Esophagus squamous epithelium (tissue), 5 donors: ENCODE measurements around the gene MRPL43. TPM values are rescaled to one million over a fixed set of nuclear protein-coding genes. Genes with fewer than 3 reads are reported as not detected.

Experiments
- DNase-seq: peaks from one replicate; lab custom pipeline; 2025; lab: John Stamatoyannopoulos, UW
- H3K27ac ChIP-seq, 4 donors: fragments of 200-600 bp; sonication (generic); one replicate each; pipeline ENCODE4 v1.5.1; 2016 to 2019; ENCODE audit warnings: mild to moderate bottlenecking in 1 of 4
- H3K27me3 ChIP-seq, 4 donors: fragments of 200-600 bp; sonication (generic); 1 replicate in 3 of 4; 2 replicates in 1 of 4; pipeline versions ENCODE4 v1.5.1 to v1.6.0; 2017 to 2021; ENCODE audit warnings: antibody characterized with exemption in 1 of 4
- H3K36me3 ChIP-seq, 3 donors: fragments of 200-600 bp; sonication (generic); one replicate each; pipeline ENCODE4 v1.5.1; 2016 to 2019
- H3K4me1 ChIP-seq, 3 donors: fragments of 200-600 bp; sonication (generic); one replicate each; pipeline ENCODE4 v1.5.1; 2017 to 2019
- H3K4me3 ChIP-seq, 4 donors: fragments of 200-600 bp; sonication (generic); 1 replicate in 3 of 4; 2 replicates in 1 of 4; pipeline ENCODE4 v1.5.1; 2016 to 2019; ENCODE audit warnings: mild to moderate bottlenecking in 2 of 4, moderate library complexity in 1 of 4
- H3K9me3 ChIP-seq, 3 donors: fragments of 200-600 bp; sonication (generic); one replicate each; pipeline ENCODE4 v1.5.1; 2016 to 2019
- POLR2A ChIP-seq, 4 donors: fragments of 450-650 bp; IDR thresholded peaks; one replicate each; pipeline ENCODE4 v1.6.1; 2017; ENCODE audit warnings: antibody characterized with exemption in 4 of 4, mild to moderate bottlenecking in 4 of 4, moderate library complexity in 3 of 4
- WGBS, 2 donors: methylation state at CpG; one replicate each; pipeline ENCODE4 v1.1.5; 2018; 5-methylcytosine and 5-hydroxymethylcytosine counted together
- intact Hi-C: fragments of 100-400 bp; cut with DNase I; formaldehyde crosslinking; loops from one replicate; pipeline ENCODE4 v1.15.0; 2022
- total RNA-seq, 4 donors: library from RNA; depleted of rRNA; stranded (reverse); fragments of >200 nt; gene quantifications; one replicate each; pipeline ENCODE4 v1.1.0, GENCODE V29; 2016
- TF ChIP-seq, protein P1 (sequence below), 6 experiments: fragments of 450-650 bp in 4 of 6; fragments of 200-600 bp in 2 of 6; sonication (generic) in 2 of 6; IDR thresholded peaks; one replicate each; pipeline ENCODE4 v1.5.1; 2016 to 2019; ENCODE audit warnings: antibody characterized with exemption in 6 of 6, mild to moderate bottlenecking in 4 of 6, moderate library complexity in 4 of 6
- donor health status: DM: yes; HTN: yes; CAD: no.

The MRPL43 gene
- total RNA-seq, 4 donors from 2014 or later: 52.7 to 71.9 (median 60.7) TPM

DNA sequence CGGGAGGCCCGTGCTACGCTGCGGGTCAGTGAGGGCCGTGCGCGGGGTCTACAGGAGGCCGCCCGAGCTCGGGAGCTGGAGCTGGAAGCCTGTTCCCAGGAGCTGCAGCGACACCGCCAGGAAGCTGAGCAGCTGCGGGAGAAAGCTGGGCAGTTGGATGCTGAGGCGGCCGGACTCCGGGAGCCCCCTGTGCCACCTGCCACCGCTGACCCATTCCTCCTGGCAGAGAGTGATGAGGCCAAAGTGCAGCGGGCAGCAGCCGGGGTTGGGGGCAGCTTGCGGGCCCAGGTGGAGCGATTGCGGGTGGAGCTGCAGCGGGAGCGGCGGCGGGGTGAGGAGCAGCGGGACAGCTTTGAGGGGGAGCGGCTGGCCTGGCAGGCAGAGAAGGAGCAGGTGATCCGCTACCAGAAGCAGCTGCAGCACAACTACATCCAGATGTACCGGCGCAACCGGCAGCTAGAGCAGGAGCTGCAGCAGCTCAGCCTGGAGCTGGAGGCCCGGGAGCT is 19.3 kb upstream of the MRPL43 start:
- 83 to 91% methylated on average over 14 to 19 of the region's 33 CpGs for WGBS, 2 donors
- TF ChIP-seq, protein P1, sequence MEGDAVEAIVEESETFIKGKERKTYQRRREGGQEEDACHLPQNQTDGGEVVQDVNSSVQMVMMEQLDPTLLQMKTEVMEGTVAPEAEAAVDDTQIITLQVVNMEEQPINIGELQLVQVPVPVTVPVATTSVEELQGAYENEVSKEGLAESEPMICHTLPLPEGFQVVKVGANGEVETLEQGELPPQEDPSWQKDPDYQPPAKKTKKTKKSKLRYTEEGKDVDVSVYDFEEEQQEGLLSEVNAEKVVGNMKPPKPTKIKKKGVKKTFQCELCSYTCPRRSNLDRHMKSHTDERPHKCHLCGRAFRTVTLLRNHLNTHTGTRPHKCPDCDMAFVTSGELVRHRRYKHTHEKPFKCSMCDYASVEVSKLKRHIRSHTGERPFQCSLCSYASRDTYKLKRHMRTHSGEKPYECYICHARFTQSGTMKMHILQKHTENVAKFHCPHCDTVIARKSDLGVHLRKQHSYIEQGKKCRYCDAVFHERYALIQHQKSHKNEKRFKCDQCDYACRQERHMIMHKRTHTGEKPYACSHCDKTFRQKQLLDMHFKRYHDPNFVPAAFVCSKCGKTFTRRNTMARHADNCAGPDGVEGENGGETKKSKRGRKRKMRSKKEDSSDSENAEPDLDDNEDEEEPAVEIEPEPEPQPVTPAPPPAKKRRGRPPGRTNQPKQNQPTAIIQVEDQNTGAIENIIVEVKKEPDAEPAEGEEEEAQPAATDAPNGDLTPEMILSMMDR (IDR thresholded peaks at IDR 0.05): no peak
- TF ChIP-seq POLR2A (IDR thresholded peaks at IDR 0.05): no peak
- Histone ChIP-seq H3K36me3 (peaks cover 10 to 53% (median 34%) of the 10 kb centered on the region in 3 donors), H3K9me3 (no peaks in the 10 kb centered on the region), H3K27me3 (no peaks in the 10 kb centered on the region), H3K4me3 (no peak overlapping the region), H3K27ac (peak overlapping the region in 3 of 4 donors; percentile 28 to 53 (median 43)), H3K4me1 (peaks cover 7 to 54% (median 11%) of the 10 kb centered on the region in 3 donors)
- intact Hi-C loops: no loop called here
- DNase-seq: no peak

- 80 to 88% methylated on average over 2 of the region's 4 CpGs for WGBS, 2 donors
- intact Hi-C loops: no loop called here
- TF ChIP-seq, protein P1 (IDR thresholded peaks at IDR 0.05): no peak
- no peak for TF ChIP-seq POLR2A (IDR thresholded peaks at IDR 0.05)
- DNase-seq: no peak
- H3K27me3 ChIP-seq: no peaks in the 10 kb centered on the region
- H3K4me1 ChIP-seq: peaks cover 10 to 61% (median 18%) of the 10 kb centered on the region in 3 donors
- peak overlapping the region in 2 of 4 donors; percentile 43 to 53 for H3K27ac ChIP-seq
- H3K9me3 ChIP-seq: no peaks in the 10 kb centered on the region
- no peak overlapping the region for H3K4me3 ChIP-seq
- H3K36me3 ChIP-seq: peaks cover 10 to 53% (median 34%) of the 10 kb centered on the region in 3 donors
Observed at GRCh38 chr10:101005869-101006567, 18.7 kb upstream of the MRPL43 start.

GRCh38 chr10:101005361-101005760 is 18.1 kb upstream of the MRPL43 start:
- no peak for DNase-seq
- Histone ChIP-seq H3K4me1 (peaks cover 17 to 67% (median 24%) of the 10 kb centered on the region in 3 donors), H3K9me3 (no peaks in the 10 kb centered on the region), H3K27ac (no peak overlapping the region), H3K27me3 (no peaks in the 10 kb centered on the region), H3K4me3 (no peak overlapping the region), H3K36me3 (peaks cover 10 to 53% (median 34%) of the 10 kb centered on the region in 3 donors)
- TF ChIP-seq POLR2A (IDR thresholded peaks at IDR 0.05): no peak
- TF ChIP-seq, protein P1 (IDR thresholded peaks at IDR 0.05): no peak
- WGBS, 2 donors: 97% methylated on average over 6 to 10 of the region's 23 CpGs
- intact Hi-C loops: no loop called here

DNA sequence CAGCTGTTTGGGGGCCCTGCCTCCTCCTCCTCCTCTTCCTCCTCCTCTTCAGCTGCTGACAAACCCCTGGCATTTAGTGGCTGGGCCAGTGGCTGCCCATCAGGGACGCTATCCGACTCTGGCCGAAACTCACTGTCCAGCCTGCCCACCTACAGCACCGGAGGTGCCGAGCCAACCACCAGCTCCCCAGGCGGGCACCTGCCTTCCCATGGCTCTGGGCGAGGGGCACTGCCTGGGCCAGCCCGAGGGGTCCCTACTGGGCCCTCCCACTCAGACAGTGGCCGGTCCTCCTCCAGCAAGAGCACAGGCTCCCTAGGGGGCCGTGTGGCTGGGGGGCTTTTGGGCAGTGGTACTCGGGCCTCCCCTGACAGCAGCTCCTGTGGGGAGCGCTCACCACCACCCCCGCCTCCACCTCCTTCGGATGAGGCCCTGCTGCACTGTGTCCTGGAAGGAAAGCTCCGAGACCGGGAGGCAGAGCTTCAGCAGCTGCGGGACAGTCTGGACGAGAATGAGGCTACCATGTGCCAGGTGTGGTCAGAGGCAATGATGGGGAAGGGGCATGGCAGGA is 16.4 kb upstream of the MRPL43 start:
- Histone ChIP-seq H3K4me1 (peaks cover 22 to 72% (median 27%) of the 10 kb centered on the region in 3 donors), H3K27ac (peak overlapping the region in 1 of 4 donors; percentile 43), H3K4me3 (no peak overlapping the region), H3K36me3 (peaks cover 10 to 53% (median 34%) of the 10 kb centered on the region in 3 donors), H3K27me3 (no peaks in the 10 kb centered on the region), H3K9me3 (no peaks in the 10 kb centered on the region)
- 100% methylated on average over 4 of the region's 18 CpGs; no CpG with 5 or more reads in 1 of the 2 donors for WGBS, 2 donors
- no peak for TF ChIP-seq POLR2A (IDR thresholded peaks at IDR 0.05)
- TF ChIP-seq, protein P1 (IDR thresholded peaks at IDR 0.05): no peak
- no peak for DNase-seq
- intact Hi-C loops: no loop called here

GRCh38 chr10:101002456-101002855 is 15.2 kb upstream of the MRPL43 start:
- Histone ChIP-seq H3K27me3 (no peaks in the 10 kb centered on the region), H3K27ac (peak overlapping the region; percentile 25 to 100 (median 99)), H3K4me1 (peaks cover 27 to 72% (median 29%) of the 10 kb centered on the region in 3 donors), H3K36me3 (peaks cover 10 to 52% (median 34%) of the 10 kb centered on the region in 3 donors), H3K4me3 (no peak overlapping the region), H3K9me3 (no peaks in the 10 kb centered on the region)
- TF ChIP-seq POLR2A (IDR thresholded peaks at IDR 0.05): no peak
- TF ChIP-seq, protein P1 (IDR thresholded peaks at IDR 0.05): no peak
- intact Hi-C loops: no loop called here
- 91% methylated on average over 7 of the region's 11 CpGs; no CpG with 5 or more reads in 1 of the 2 donors for WGBS, 2 donors
- no peak for DNase-seq
